T-helper 2 cell treated with Interferon-gamma antibody and Interleukin-4, amounts not matched to agents 5 μg/mL and 100 μg/mL, for 36 hours (primary cell): ENCODE data around the gene ANO10.
A peak's percentile ranks its signal among the peaks of the same experiment; 100 is the strongest.

Source experiments
- DNase-seq: peaks from one replicate; pipeline ENCODE4 v3.0.0; 2021; ENCODE audit warnings: low spot score
- H3K27ac Mint-ChIP-seq: one replicate; pipeline ENCODE4 v1.8.0; 2021; ENCODE audit warnings: mild to moderate bottlenecking, mixed read lengths
- H3K27me3 Mint-ChIP-seq: one replicate; pipeline ENCODE4 v1.8.0; 2021; ENCODE audit warnings: low read depth, mixed read lengths
- H3K36me3 Mint-ChIP-seq: one replicate; pipeline ENCODE4 v1.8.0; 2021; ENCODE audit warnings: low read depth, mixed read lengths
- H3K4me1 Mint-ChIP-seq: one replicate; pipeline ENCODE4 v1.8.0; 2021; ENCODE audit warnings: low read depth, mixed read lengths
- H3K4me3 Mint-ChIP-seq: one replicate; pipeline ENCODE4 v1.8.0; 2022; ENCODE audit warnings: mild to moderate bottlenecking, moderate library complexity, mixed read lengths
- H3K9me3 Mint-ChIP-seq: one replicate; pipeline ENCODE4 v1.8.0; 2021; ENCODE audit warnings: mixed read lengths

ANO10 gene

GRCh38 chr3:43640681-43641080 lies 18.9 kb upstream of the ANO10 start:
- no peaks in the 10 kb centered on the region for H3K9me3 Mint-ChIP-seq
- H3K27me3 Mint-ChIP-seq: peaks cover 21% of the 10 kb centered on the region
- no peak for DNase-seq
- no peak overlapping the region for H3K4me3 Mint-ChIP-seq
- H3K36me3 Mint-ChIP-seq: no peaks in the 10 kb centered on the region
- peaks cover 6% of the 10 kb centered on the region for H3K4me1 Mint-ChIP-seq
- no peak overlapping the region for H3K27ac Mint-ChIP-seq

- Mint-ChIP-seq H3K9me3 (no peaks in the 10 kb centered on the region), H3K4me1 (peaks cover 6% of the 10 kb centered on the region), H3K27me3 (peaks cover 28% of the 10 kb centered on the region), H3K4me3 (no peak overlapping the region), H3K36me3 (no peaks in the 10 kb centered on the region), H3K27ac (no peak overlapping the region)
- no peak for DNase-seq
Observed at GRCh38 chr3:43638594-43639447, 17.0 kb upstream of the ANO10 start.

GRCh38 chr3:43637702-43638101 lies 15.9 kb upstream of the ANO10 start:
- Mint-ChIP-seq H3K36me3 (no peaks in the 10 kb centered on the region), H3K27ac (no peak overlapping the region), H3K4me3 (no peak overlapping the region), H3K4me1 (peaks cover 6% of the 10 kb centered on the region), H3K27me3 (peaks cover 28% of the 10 kb centered on the region), H3K9me3 (no peaks in the 10 kb centered on the region)
- no peak for DNase-seq

GRCh38 chr3:43632986-43633385 lies 11.2 kb upstream of the ANO10 start:
- peaks cover 29% of the 10 kb centered on the region for H3K27me3 Mint-ChIP-seq
- H3K36me3 Mint-ChIP-seq: no peaks in the 10 kb centered on the region
- H3K4me1 Mint-ChIP-seq: peaks cover 11% of the 10 kb centered on the region
- no peak overlapping the region for H3K4me3 Mint-ChIP-seq
- no peaks in the 10 kb centered on the region for H3K9me3 Mint-ChIP-seq
- no peak for DNase-seq
- no peak overlapping the region for H3K27ac Mint-ChIP-seq

- DNase-seq: no peak
- Mint-ChIP-seq H3K36me3 (no peaks in the 10 kb centered on the region), H3K27me3 (peaks cover 29% of the 10 kb centered on the region), H3K4me3 (no peak overlapping the region), H3K9me3 (no peaks in the 10 kb centered on the region), H3K4me1 (peaks cover 15% of the 10 kb centered on the region), H3K27ac (no peak overlapping the region)
Observed at GRCh38 chr3:43632269-43632733, 10.5 kb upstream of the ANO10 start.

- Mint-ChIP-seq H3K36me3 (no peaks in the 10 kb centered on the region), H3K4me3 (no peak overlapping the region), H3K27me3 (peaks cover 29% of the 10 kb centered on the region), H3K9me3 (no peaks in the 10 kb centered on the region), H3K27ac (no peak overlapping the region), H3K4me1 (peaks cover 25% of the 10 kb centered on the region)
- DNase-seq: no peak
Observed at GRCh38 chr3:43629741-43630140, 7.9 kb upstream of the ANO10 start.

GRCh38 chr3:43629257-43629656 lies 7.4 kb upstream of the ANO10 start:
- DNase-seq: no peak
- Mint-ChIP-seq H3K27me3 (peaks cover 24% of the 10 kb centered on the region), H3K9me3 (no peaks in the 10 kb centered on the region), H3K36me3 (no peaks in the 10 kb centered on the region), H3K4me1 (peaks cover 25% of the 10 kb centered on the region), H3K27ac (no peak overlapping the region), H3K4me3 (no peak overlapping the region)

- peaks cover 31% of the 10 kb centered on the region for H3K4me1 Mint-ChIP-seq
- no peaks in the 10 kb centered on the region for H3K36me3 Mint-ChIP-seq
- no peak for DNase-seq
- H3K27ac Mint-ChIP-seq: no peak overlapping the region
- peak overlapping the region; percentile 42 for H3K4me3 Mint-ChIP-seq
- H3K27me3 Mint-ChIP-seq: peaks cover 30% of the 10 kb centered on the region
- H3K9me3 Mint-ChIP-seq: no peaks in the 10 kb centered on the region
Observed at GRCh38 chr3:43627360-43627759, 5.5 kb upstream of the ANO10 start.

- DNase-seq: no peak
- Mint-ChIP-seq H3K36me3 (no peaks in the 10 kb centered on the region), H3K9me3 (no peaks in the 10 kb centered on the region), H3K4me3 (no peak overlapping the region), H3K27me3 (peaks cover 25% of the 10 kb centered on the region), H3K4me1 (peaks cover 36% of the 10 kb centered on the region), H3K27ac (no peak overlapping the region)
Observed at GRCh38 chr3:43624619-43625305, 3.0 kb upstream of the ANO10 start.

GRCh38 chr3:43620831-43621655 lies 768 bp downstream of the ANO10 start:
- peak overlapping the region; percentile 18 for H3K27ac Mint-ChIP-seq
- no peak for DNase-seq

GRCh38 chr3:43619588-43619987 lies 2.2 kb downstream of the ANO10 start:
- Mint-ChIP-seq H3K36me3 (no peaks in the 10 kb centered on the region), H3K27me3 (peaks cover 25% of the 10 kb centered on the region), H3K27ac (no peak overlapping the region), H3K4me1 (peaks cover 13% of the 10 kb centered on the region), H3K9me3 (no peaks in the 10 kb centered on the region), H3K4me3 (no peak overlapping the region)
- no peak for DNase-seq

More at GRCh38 chr3:43620831-43621655, 768 bp downstream of the ANO10 start:
- Mint-ChIP-seq H3K4me3 (peak overlapping the region; percentile 84), H3K27me3 (peaks cover 29% of the 10 kb centered on the region), H3K4me1 (peaks cover 15% of the 10 kb centered on the region), H3K36me3 (no peaks in the 10 kb centered on the region), H3K9me3 (no peaks in the 10 kb centered on the region)

GRCh38 chr3:43618142-43618541 lies 3.7 kb downstream of the ANO10 start:
- Mint-ChIP-seq H3K36me3 (no peaks in the 10 kb centered on the region), H3K4me1 (peaks cover 11% of the 10 kb centered on the region), H3K27me3 (peaks cover 22% of the 10 kb centered on the region), H3K9me3 (no peaks in the 10 kb centered on the region), H3K4me3 (no peak overlapping the region), H3K27ac (no peak overlapping the region)
- no peak for DNase-seq

GRCh38 chr3:43616034-43616433 lies 5.8 kb downstream of the ANO10 start:
- Mint-ChIP-seq H3K4me3 (no peak overlapping the region), H3K27ac (no peak overlapping the region), H3K9me3 (no peaks in the 10 kb centered on the region), H3K4me1 (peaks cover 3% of the 10 kb centered on the region), H3K27me3 (peaks cover 22% of the 10 kb centered on the region), H3K36me3 (no peaks in the 10 kb centered on the region)
- DNase-seq: no peak

- H3K4me3 Mint-ChIP-seq: no peak overlapping the region
- no peaks in the 10 kb centered on the region for H3K9me3 Mint-ChIP-seq
- H3K27ac Mint-ChIP-seq: no peak overlapping the region
- no peaks in the 10 kb centered on the region for H3K36me3 Mint-ChIP-seq
- peaks cover 20% of the 10 kb centered on the region for H3K27me3 Mint-ChIP-seq
- peaks cover 2% of the 10 kb centered on the region for H3K4me1 Mint-ChIP-seq
- DNase-seq: no peak
Observed at GRCh38 chr3:43615133-43615532, 6.7 kb downstream of the ANO10 start.
